ENCODE measurements around the gene C2CD4C. TPM values are rescaled to one million over a fixed set of nuclear protein-coding genes. Genes with fewer than 3 reads are reported as not detected.

C2CD4C gene
- total and polyA plus RNA-seq, 2 of the 13 experiments (the other 11 are each of a cell fraction or from before 2014, with no cell fraction given), result not detected

DNA sequence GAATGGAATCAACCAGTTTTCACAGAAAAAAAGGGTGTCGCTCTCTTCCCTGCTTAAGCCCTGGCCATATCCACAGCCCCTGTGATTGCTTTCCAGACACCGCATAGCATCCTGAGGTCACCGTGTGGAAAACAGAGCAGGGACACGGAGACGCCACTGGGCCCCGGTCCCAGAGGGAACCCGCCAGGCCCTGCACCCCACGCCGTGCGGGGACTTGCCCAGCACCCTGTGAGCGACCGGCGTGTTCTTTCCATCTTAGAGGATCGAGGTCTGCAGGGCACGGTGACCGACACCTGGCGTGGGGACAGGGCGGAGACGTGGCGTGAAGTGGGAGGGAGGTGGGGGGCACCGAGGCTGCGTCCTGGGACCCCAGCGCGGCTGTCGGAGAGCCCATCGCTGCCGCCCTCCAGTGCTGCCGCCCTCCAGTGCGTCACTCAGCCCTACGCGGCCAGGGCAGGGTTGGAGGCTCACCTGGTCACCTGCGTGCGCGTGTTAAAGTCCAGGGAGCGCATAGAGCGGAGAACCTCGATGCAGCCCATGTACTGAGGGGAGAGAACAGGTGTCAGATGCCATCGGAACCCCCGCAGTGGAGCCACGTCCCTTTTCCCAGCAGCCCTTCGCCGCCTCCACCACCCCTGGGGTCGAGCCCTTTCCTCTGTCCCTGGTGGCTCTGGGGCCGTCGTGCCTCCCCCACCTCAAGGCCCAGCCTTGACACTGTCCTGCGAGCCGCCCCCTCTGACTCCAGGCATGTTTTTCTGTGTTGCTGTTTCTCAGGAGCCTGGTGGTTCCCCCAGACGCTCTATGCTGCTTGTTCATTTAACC, 31.7 kb upstream of the C2CD4C start:
- DNase-seq (ENCODE audit: low spot score) (no peak), ATAC-seq (no peak), FAIRE-seq (no peak)
- H3K9ac ChIP-seq (ENCODE audit: insufficient read depth, low read depth, low read length), result no peak overlapping the region
- H2AFZ ChIP-seq (ENCODE audit: low read length), result no peak overlapping the region
- in situ Hi-C loops (cut with HindIII; ENCODE audit: extremely low pct_ligation_motif_present, low pct_unique_long_range_greater_than_20kb) (no loop called here), intact Hi-C loops (cut with micrococcal nuclease; ENCODE audit: unreplicated experiment) (no loop called here)
- peaks cover 2% of the 10 kb centered on the region; the same call in 1 of the 2 replicates for H4K20me1 ChIP-seq (ENCODE audit: insufficient read depth, low read length)
- H3K27ac ChIP-seq (ENCODE audit: extremely low read length, insufficient read depth, low read length), result no peak overlapping the region
- WGBS (ENCODE audit: low lambda C conversion rate), result 92% methylated on average over 39 of the region's 48 CpGs
- H3K4me2 ChIP-seq (ENCODE audit: low read depth, low read length), result no peak overlapping the region
- H3K27me3 ChIP-seq (ENCODE audit: control insufficient read depth in 1 of 2, insufficient read depth in 2 of 2, low read length in 2 of 2), result no peaks in the 10 kb centered on the region
- no peak overlapping the region for H3K4me3 ChIP-seq (replicated peaks in 1 of 3; ENCODE audit: insufficient read depth in 1 of 3, low read depth in 2 of 3, low read length in 3 of 3)
- no peaks in the 10 kb centered on the region for H3K4me1 ChIP-seq (ENCODE audit: insufficient read depth, low read length)
- POLR2A ChIA-PET, result no interaction called here
- H3K36me3 ChIP-seq (replicated peaks in 1 of 2; ENCODE audit: control insufficient read depth in 1 of 2, insufficient read depth in 2 of 2, low read length in 2 of 2), result no peaks in the 10 kb centered on the region
- no TSS peak for BruUV-seq (replicated peaks)
- no peaks in the 10 kb centered on the region for H3K9me3 ChIP-seq (ENCODE audit: low read length)
- no peaks in the 10 kb centered on the region for H3K79me2 ChIP-seq (ENCODE audit: insufficient read depth, low read length)
- CTCF ChIA-PET (ENCODE audit: low intra/inter-chr PET ratio, low total read pairs), result no interaction called here
- no peak for TF ChIP-seq RBM39 (IDR thresholded peaks at IDR 0.05; ENCODE audit: low read depth, low read length, poor library complexity, severe bottlenecking)
- no peak for TF ChIP-seq JDP2 (CRISPR knock-in tag; IDR thresholded peaks at IDR 0.05; ENCODE audit: borderline replicate concordance)
- TF ChIP-seq ZNF33A (CRISPR knock-in tag; IDR thresholded peaks at IDR 0.05; ENCODE audit: borderline replicate concordance), result no peak
- no peak for TF ChIP-seq JUN (CRISPR knock-in tag; IDR thresholded peaks at IDR 0.05)
- TF ChIP-seq, protein P1, sequence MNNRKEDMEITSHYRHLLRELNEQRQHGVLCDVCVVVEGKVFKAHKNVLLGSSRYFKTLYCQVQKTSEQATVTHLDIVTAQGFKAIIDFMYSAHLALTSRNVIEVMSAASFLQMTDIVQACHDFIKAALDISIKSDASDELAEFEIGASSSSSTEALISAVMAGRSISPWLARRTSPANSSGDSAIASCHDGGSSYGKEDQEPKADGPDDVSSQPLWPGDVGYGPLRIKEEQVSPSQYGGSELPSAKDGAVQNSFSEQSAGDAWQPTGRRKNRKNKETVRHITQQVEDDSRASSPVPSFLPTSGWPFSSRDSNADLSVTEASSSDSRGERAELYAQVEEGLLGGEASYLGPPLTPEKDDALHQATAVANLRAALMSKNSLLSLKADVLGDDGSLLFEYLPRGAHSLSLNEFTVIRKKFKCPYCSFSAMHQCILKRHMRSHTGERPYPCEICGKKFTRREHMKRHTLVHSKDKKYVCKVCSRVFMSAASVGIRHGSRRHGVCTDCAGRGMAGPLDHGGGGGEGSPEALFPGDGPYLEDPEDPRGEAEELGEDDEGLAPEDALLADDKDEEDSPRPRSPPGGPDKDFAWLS (CRISPR knock-in tag; IDR thresholded peaks at IDR 0.05; ENCODE audit: borderline replicate concordance), result no peak
- TF ChIP-seq, protein P2, sequence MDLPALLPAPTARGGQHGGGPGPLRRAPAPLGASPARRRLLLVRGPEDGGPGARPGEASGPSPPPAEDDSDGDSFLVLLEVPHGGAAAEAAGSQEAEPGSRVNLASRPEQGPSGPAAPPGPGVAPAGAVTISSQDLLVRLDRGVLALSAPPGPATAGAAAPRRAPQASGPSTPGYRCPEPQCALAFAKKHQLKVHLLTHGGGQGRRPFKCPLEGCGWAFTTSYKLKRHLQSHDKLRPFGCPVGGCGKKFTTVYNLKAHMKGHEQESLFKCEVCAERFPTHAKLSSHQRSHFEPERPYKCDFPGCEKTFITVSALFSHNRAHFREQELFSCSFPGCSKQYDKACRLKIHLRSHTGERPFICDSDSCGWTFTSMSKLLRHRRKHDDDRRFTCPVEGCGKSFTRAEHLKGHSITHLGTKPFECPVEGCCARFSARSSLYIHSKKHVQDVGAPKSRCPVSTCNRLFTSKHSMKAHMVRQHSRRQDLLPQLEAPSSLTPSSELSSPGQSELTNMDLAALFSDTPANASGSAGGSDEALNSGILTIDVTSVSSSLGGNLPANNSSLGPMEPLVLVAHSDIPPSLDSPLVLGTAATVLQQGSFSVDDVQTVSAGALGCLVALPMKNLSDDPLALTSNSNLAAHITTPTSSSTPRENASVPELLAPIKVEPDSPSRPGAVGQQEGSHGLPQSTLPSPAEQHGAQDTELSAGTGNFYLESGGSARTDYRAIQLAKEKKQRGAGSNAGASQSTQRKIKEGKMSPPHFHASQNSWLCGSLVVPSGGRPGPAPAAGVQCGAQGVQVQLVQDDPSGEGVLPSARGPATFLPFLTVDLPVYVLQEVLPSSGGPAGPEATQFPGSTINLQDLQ (CRISPR knock-in tag; IDR thresholded peaks at IDR 0.05), result no peak
- TF ChIP-seq NFIB (CRISPR knock-in tag; IDR thresholded peaks at IDR 0.05; ENCODE audit: borderline replicate concordance), result no peak
- TF ChIP-seq, protein P3, sequence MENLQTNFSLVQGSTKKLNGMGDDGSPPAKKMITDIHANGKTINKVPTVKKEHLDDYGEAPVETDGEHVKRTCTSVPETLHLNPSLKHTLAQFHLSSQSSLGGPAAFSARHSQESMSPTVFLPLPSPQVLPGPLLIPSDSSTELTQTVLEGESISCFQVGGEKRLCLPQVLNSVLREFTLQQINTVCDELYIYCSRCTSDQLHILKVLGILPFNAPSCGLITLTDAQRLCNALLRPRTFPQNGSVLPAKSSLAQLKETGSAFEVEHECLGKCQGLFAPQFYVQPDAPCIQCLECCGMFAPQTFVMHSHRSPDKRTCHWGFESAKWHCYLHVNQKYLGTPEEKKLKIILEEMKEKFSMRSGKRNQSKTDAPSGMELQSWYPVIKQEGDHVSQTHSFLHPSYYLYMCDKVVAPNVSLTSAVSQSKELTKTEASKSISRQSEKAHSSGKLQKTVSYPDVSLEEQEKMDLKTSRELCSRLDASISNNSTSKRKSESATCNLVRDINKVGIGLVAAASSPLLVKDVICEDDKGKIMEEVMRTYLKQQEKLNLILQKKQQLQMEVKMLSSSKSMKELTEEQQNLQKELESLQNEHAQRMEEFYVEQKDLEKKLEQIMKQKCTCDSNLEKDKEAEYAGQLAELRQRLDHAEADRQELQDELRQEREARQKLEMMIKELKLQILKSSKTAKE (CRISPR knock-in tag; IDR thresholded peaks at IDR 0.05; ENCODE audit: borderline replicate concordance), result no peak
- TF ChIP-seq RARG (CRISPR knock-in tag; IDR thresholded peaks at IDR 0.05; ENCODE audit: low read depth), result no peak
- TF ChIP-seq NFE2L1 (CRISPR knock-in tag; IDR thresholded peaks at IDR 0.05; ENCODE audit: borderline replicate concordance), result no peak
- TF ChIP-seq, protein P4, sequence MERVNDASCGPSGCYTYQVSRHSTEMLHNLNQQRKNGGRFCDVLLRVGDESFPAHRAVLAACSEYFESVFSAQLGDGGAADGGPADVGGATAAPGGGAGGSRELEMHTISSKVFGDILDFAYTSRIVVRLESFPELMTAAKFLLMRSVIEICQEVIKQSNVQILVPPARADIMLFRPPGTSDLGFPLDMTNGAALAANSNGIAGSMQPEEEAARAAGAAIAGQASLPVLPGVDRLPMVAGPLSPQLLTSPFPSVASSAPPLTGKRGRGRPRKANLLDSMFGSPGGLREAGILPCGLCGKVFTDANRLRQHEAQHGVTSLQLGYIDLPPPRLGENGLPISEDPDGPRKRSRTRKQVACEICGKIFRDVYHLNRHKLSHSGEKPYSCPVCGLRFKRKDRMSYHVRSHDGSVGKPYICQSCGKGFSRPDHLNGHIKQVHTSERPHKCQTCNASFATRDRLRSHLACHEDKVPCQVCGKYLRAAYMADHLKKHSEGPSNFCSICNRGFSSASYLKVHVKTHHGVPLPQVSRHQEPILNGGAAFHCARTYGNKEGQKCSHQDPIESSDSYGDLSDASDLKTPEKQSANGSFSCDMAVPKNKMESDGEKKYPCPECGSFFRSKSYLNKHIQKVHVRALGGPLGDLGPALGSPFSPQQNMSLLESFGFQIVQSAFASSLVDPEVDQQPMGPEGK (CRISPR knock-in tag; IDR thresholded peaks at IDR 0.05), result no peak
- TF ChIP-seq, protein P5, sequence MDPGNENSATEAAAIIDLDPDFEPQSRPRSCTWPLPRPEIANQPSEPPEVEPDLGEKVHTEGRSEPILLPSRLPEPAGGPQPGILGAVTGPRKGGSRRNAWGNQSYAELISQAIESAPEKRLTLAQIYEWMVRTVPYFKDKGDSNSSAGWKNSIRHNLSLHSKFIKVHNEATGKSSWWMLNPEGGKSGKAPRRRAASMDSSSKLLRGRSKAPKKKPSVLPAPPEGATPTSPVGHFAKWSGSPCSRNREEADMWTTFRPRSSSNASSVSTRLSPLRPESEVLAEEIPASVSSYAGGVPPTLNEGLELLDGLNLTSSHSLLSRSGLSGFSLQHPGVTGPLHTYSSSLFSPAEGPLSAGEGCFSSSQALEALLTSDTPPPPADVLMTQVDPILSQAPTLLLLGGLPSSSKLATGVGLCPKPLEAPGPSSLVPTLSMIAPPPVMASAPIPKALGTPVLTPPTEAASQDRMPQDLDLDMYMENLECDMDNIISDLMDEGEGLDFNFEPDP (CRISPR knock-in tag; conservative IDR thresholded peaks at IDR 0.05), result no peak
